Smooth muscle cell of trachea (primary cell): ENCODE results near the gene TUBB8B. TPM values are rescaled to one million over a fixed set of nuclear protein-coding genes. Genes with fewer than 3 reads are reported as not detected.

Experiments
- total RNA-seq: library from RNA; depleted of rRNA; stranded (reverse); fragments of >200 nt; gene quantifications from 2 replicates; pipeline ENCODE4 v1.2.1, GENCODE V29; 2014

TUBB8B gene
- total RNA-seq, result not detected in 2 replicates

GRCh38 chr18:49176-49665 lies at the start of gene TUBB8B:
TUBB8B (minus strand) TSS chr18:49615; CDS start chr18:49557, 58 bp downstream.

Other genes starting within 250 kb of the TUBB8B start
- 17.5 and 56.1 TPM in 2 replicates for gene USP14, start 108.9 kb upstream of the TUBB8B start, total RNA-seq
- 29.6 and 50.6 TPM in 2 replicates for gene THOC1, start 218.4 kb upstream of the TUBB8B start, total RNA-seq